Measurements from ENCODE around the gene SDK1. TPM values are rescaled to one million over a fixed set of nuclear protein-coding genes. Genes with fewer than 3 reads are reported as not detected.

Gene SDK1
- total RNA-seq, 4 donors from 2014 or later: 2.5 to 12.9 (median 6.1) TPM

GRCh38 chr7:3309956-3310355 is 8.9 kb downstream of the SDK1 start:
- TF ChIP-seq EP300 (IDR thresholded peaks at IDR 0.05): no peak
- no peak for TF ChIP-seq POLR2A (IDR thresholded peaks at IDR 0.05)
- no peak for TF ChIP-seq POLR2AphosphoS5 (IDR thresholded peaks at IDR 0.05)
- TF ChIP-seq CTCF (IDR thresholded peaks at IDR 0.05): no peak
- Histone ChIP-seq H3K9me3 (no peaks in the 10 kb centered on the region), H3K36me3 (no peaks in the 10 kb centered on the region), H3K27me3 (peaks cover 4% of the 10 kb centered on the region), H3K27ac (no peak overlapping the region), H3K4me3 (no peak overlapping the region), H3K4me1 (no peaks in the 10 kb centered on the region)
- no peak for DNase-seq (ENCODE audit: low spot score in 2 of 2)
- WGBS: 82% methylated on average over 1 of the region's 1 CpG

GRCh38 chr7:3310884-3311283 is 9.8 kb downstream of the SDK1 start:
- Histone ChIP-seq H3K36me3 (no peaks in the 10 kb centered on the region), H3K4me3 (no peak overlapping the region), H3K4me1 (no peaks in the 10 kb centered on the region), H3K27ac (no peak overlapping the region), H3K27me3 (peaks cover 4% of the 10 kb centered on the region), H3K9me3 (no peaks in the 10 kb centered on the region)
- WGBS: 88% methylated on average over 3 of the region's 3 CpGs
- TF ChIP-seq CTCF (IDR thresholded peaks at IDR 0.05) (no peak), EP300 (IDR thresholded peaks at IDR 0.05) (no peak), POLR2A (IDR thresholded peaks at IDR 0.05) (no peak), POLR2AphosphoS5 (IDR thresholded peaks at IDR 0.05) (no peak)
- DNase-seq (ENCODE audit: low spot score in 2 of 2): no peak

- TF ChIP-seq EP300 (IDR thresholded peaks at IDR 0.05): no peak
- TF ChIP-seq POLR2AphosphoS5 (IDR thresholded peaks at IDR 0.05): no peak
- TF ChIP-seq CTCF (IDR thresholded peaks at IDR 0.05): no peak
- TF ChIP-seq POLR2A (IDR thresholded peaks at IDR 0.05): no peak
- no peak overlapping the region for H3K27ac ChIP-seq
- no peaks in the 10 kb centered on the region for H3K36me3 ChIP-seq
- H3K4me1 ChIP-seq: no peaks in the 10 kb centered on the region
- WGBS: 88% methylated on average over 2 of the region's 2 CpGs
- no peaks in the 10 kb centered on the region for H3K9me3 ChIP-seq
- DNase-seq (ENCODE audit: low spot score in 2 of 2): no peak
- H3K27me3 ChIP-seq: peaks cover 4% of the 10 kb centered on the region
- no peak overlapping the region for H3K4me3 ChIP-seq
Observed at GRCh38 chr7:3312583-3312982, 11.5 kb downstream of the SDK1 start.

- H3K27ac ChIP-seq: no peak overlapping the region
- H3K9me3 ChIP-seq: no peaks in the 10 kb centered on the region
- H3K4me3 ChIP-seq: no peak overlapping the region
- no peak for DNase-seq (ENCODE audit: low spot score in 2 of 2)
- H3K4me1 ChIP-seq: no peaks in the 10 kb centered on the region
- no peaks in the 10 kb centered on the region for H3K36me3 ChIP-seq
- H3K27me3 ChIP-seq: no peaks in the 10 kb centered on the region
- no peak for TF ChIP-seq POLR2A (IDR thresholded peaks at IDR 0.05)
- TF ChIP-seq POLR2AphosphoS5 (IDR thresholded peaks at IDR 0.05): no peak
- TF ChIP-seq CTCF (IDR thresholded peaks at IDR 0.05): no peak
- no peak for TF ChIP-seq EP300 (IDR thresholded peaks at IDR 0.05)
- 50% methylated on average over 4 of the region's 4 CpGs for WGBS
Observed at GRCh38 chr7:3318874-3319273, 17.8 kb downstream of the SDK1 start.

- no peaks in the 10 kb centered on the region for H3K27me3 ChIP-seq
- TF ChIP-seq CTCF (IDR thresholded peaks at IDR 0.05) (no peak), POLR2AphosphoS5 (IDR thresholded peaks at IDR 0.05) (no peak), POLR2A (IDR thresholded peaks at IDR 0.05) (no peak), EP300 (IDR thresholded peaks at IDR 0.05) (no peak)
- no peak overlapping the region for H3K27ac ChIP-seq
- H3K36me3 ChIP-seq: no peaks in the 10 kb centered on the region
- no peak for DNase-seq (ENCODE audit: low spot score in 2 of 2)
- no peaks in the 10 kb centered on the region for H3K4me1 ChIP-seq
- WGBS: 80% methylated on average over 4 of the region's 4 CpGs
- H3K4me3 ChIP-seq: no peak overlapping the region
- H3K9me3 ChIP-seq: no peaks in the 10 kb centered on the region
Observed at GRCh38 chr7:3321206-3321605, 20.2 kb downstream of the SDK1 start.
